Activated CD4-positive, alpha-beta T cell treated with anti-CD3 and anti-CD28 coated beads, Interleukin-2, amount 10 ng/mL, durations not matched to agents 7 days and 5 days (primary cell): ENCODE measurements around the gene CASK. TPM values are rescaled to one million over a fixed set of nuclear protein-coding genes. Genes with fewer than 3 reads are reported as not detected.
"Not testable (repeated sequence)": the region's sequence is repeated elsewhere in the genome, so short reads cannot be mapped to it uniquely, and the experiment has no call there.

Source experiments
- CTCF ChIA-PET: fragments of 350-600 bp; sonication (Branson Sonifier 250); formaldehyde crosslinking; loops from one replicate; lab custom pipeline; 2021; ENCODE audit warnings: antibody characterized with exemption; lab: Charles Lee
- POLR2A ChIA-PET: fragments of 350-600 bp; sonication (Branson Sonifier 250); formaldehyde crosslinking; loops from one replicate; lab custom pipeline; 2021; ENCODE audit warnings: antibody characterized with exemption; lab: Charles Lee
- DNase-seq: peaks from one replicate; pipeline ENCODE4 v3.0.0-alpha.2; 2020
- H3K27ac Mint-ChIP-seq: one replicate; pipeline ENCODE4 v1.8.0; 2021; ENCODE audit warnings: mild to moderate bottlenecking, moderate library complexity, mixed read lengths
- H3K27me3 Mint-ChIP-seq: one replicate; pipeline ENCODE4 v1.8.0; 2021; ENCODE audit warnings: mixed read lengths
- H3K36me3 Mint-ChIP-seq: one replicate; pipeline ENCODE4 v1.8.0; 2021; ENCODE audit warnings: low read depth, mixed read lengths
- H3K4me1 Mint-ChIP-seq: one replicate; pipeline ENCODE4 v1.8.0; 2021; ENCODE audit warnings: mixed read lengths
- H3K4me3 Mint-ChIP-seq: one replicate; pipeline ENCODE4 v1.8.0; 2021; ENCODE audit warnings: mild to moderate bottlenecking, moderate library complexity, mixed read lengths
- H3K9me3 Mint-ChIP-seq: one replicate; pipeline ENCODE4 v1.8.0; 2021; ENCODE audit warnings: mixed read lengths
- total RNA-seq, 2 experiments: library from RNA; stranded (reverse); gene quantifications; one replicate each; pipeline ENCODE4 v1.2.3, GENCODE V29; 2021

CASK gene
- total RNA-seq, 2 experiments from 2014 or later = 30.8 to 32.4 TPM

- Mint-ChIP-seq H3K27ac (peak overlapping the region; percentile 73), H3K4me3 (no peak overlapping the region), H3K9me3 (no peaks in the 10 kb centered on the region), H3K4me1 (no peaks in the 10 kb centered on the region), H3K36me3 (peaks cover 12% of the 10 kb centered on the region), H3K27me3 (no peaks in the 10 kb centered on the region)
- DNase-seq = no peak
- ChIA-PET POLR2A (no interaction called here), CTCF (no interaction called here)
Measured at GRCh38 chrX:41608244-41608643, 315.1 kb downstream of the CASK start.

GRCh38 chrX:41607264-41607832, 316.0 kb downstream of the CASK start:
- peaks cover 12% of the 10 kb centered on the region for H3K36me3 Mint-ChIP-seq
- H3K27ac Mint-ChIP-seq = no peak overlapping the region
- POLR2A ChIA-PET = no interaction called here
- H3K9me3 Mint-ChIP-seq = no peaks in the 10 kb centered on the region
- CTCF ChIA-PET = no interaction called here
- no peaks in the 10 kb centered on the region for H3K4me1 Mint-ChIP-seq
- H3K27me3 Mint-ChIP-seq = no peaks in the 10 kb centered on the region
- no peak for DNase-seq
- no peak overlapping the region for H3K4me3 Mint-ChIP-seq

- POLR2A ChIA-PET, H3K9me3 Mint-ChIP-seq, DNase-seq, H3K4me1 Mint-ChIP-seq, H3K4me3 Mint-ChIP-seq, H3K27me3 Mint-ChIP-seq, H3K27ac Mint-ChIP-seq: not testable (repeated sequence)
- CTCF ChIA-PET = interaction anchor here (0.6 to 1.0 kb wide), 2 partner anchors 66 to 262 kb away, joined by 3 to 4 read pairs; no protein-coding TSS in a partner anchor
- H3K36me3 Mint-ChIP-seq = peaks cover 11% of the 10 kb centered on the region
Measured at GRCh38 chrX:41606057-41606456, 317.3 kb downstream of the CASK start.

- Mint-ChIP-seq H3K4me1 (no peaks in the 10 kb centered on the region), H3K27ac (no peak overlapping the region), H3K36me3 (peaks cover 12% of the 10 kb centered on the region), H3K9me3 (no peaks in the 10 kb centered on the region), H3K27me3 (no peaks in the 10 kb centered on the region), H3K4me3 (no peak overlapping the region)
- ChIA-PET POLR2A (no interaction called here), CTCF (interaction anchor here (0.6 to 0.7 kb wide), 2 partner anchors 39 to 1616 kb away, joined by 3 read pairs; no protein-coding TSS in a partner anchor)
- no peak for DNase-seq
Measured at GRCh38 chrX:41604766-41605543, 318.4 kb downstream of the CASK start.

GRCh38 chrX:41604177-41604576, 319.2 kb downstream of the CASK start:
- Mint-ChIP-seq H3K9me3 (no peaks in the 10 kb centered on the region), H3K27ac (no peak overlapping the region), H3K27me3 (no peaks in the 10 kb centered on the region), H3K36me3 (peaks cover 9% of the 10 kb centered on the region), H3K4me1 (no peaks in the 10 kb centered on the region), H3K4me3 (no peak overlapping the region)
- DNase-seq = no peak
- ChIA-PET POLR2A (no interaction called here), CTCF (no interaction called here)

- DNase-seq = no peak
- no peaks in the 10 kb centered on the region for H3K4me1 Mint-ChIP-seq
- peaks cover 9% of the 10 kb centered on the region for H3K36me3 Mint-ChIP-seq
- ChIA-PET POLR2A (no interaction called here), CTCF (no interaction called here)
- no peaks in the 10 kb centered on the region for H3K9me3 Mint-ChIP-seq
- H3K27me3 Mint-ChIP-seq = no peaks in the 10 kb centered on the region
- no peak overlapping the region for H3K4me3 Mint-ChIP-seq
- H3K27ac Mint-ChIP-seq = no peak overlapping the region
Measured at GRCh38 chrX:41603596-41603995, 319.8 kb downstream of the CASK start.

- ChIA-PET POLR2A (no interaction called here), CTCF (no interaction called here)
- H3K4me3 Mint-ChIP-seq = no peak overlapping the region
- DNase-seq = no peak
- peaks cover 4% of the 10 kb centered on the region for H3K36me3 Mint-ChIP-seq
- H3K4me1 Mint-ChIP-seq = no peaks in the 10 kb centered on the region
- H3K27me3 Mint-ChIP-seq = no peaks in the 10 kb centered on the region
- H3K27ac Mint-ChIP-seq = no peak overlapping the region
- no peaks in the 10 kb centered on the region for H3K9me3 Mint-ChIP-seq
Measured at GRCh38 chrX:41602816-41603345, 320.5 kb downstream of the CASK start.

- no peaks in the 10 kb centered on the region for H3K27me3 Mint-ChIP-seq
- no peak overlapping the region for H3K4me3 Mint-ChIP-seq
- ChIA-PET CTCF (interaction anchor here (0.7 kb wide), 1 partner anchor 17 kb away, joined by 3 read pairs; no protein-coding TSS in a partner anchor), POLR2A (no interaction called here)
- H3K36me3 Mint-ChIP-seq = peaks cover 3% of the 10 kb centered on the region
- no peak for DNase-seq
- no peaks in the 10 kb centered on the region for H3K9me3 Mint-ChIP-seq
- peaks cover 6% of the 10 kb centered on the region for H3K4me1 Mint-ChIP-seq
- H3K27ac Mint-ChIP-seq = no peak overlapping the region
Measured at GRCh38 chrX:41600291-41600690, 323.1 kb downstream of the CASK start.

GRCh38 chrX:41599507-41599906, 323.8 kb downstream of the CASK start:
- Mint-ChIP-seq H3K4me3 (no peak overlapping the region), H3K4me1 (peaks cover 6% of the 10 kb centered on the region), H3K27me3 (no peaks in the 10 kb centered on the region), H3K27ac (no peak overlapping the region), H3K36me3 (peaks cover 3% of the 10 kb centered on the region), H3K9me3 (no peaks in the 10 kb centered on the region)
- POLR2A ChIA-PET = no interaction called here
- no peak for DNase-seq
- CTCF ChIA-PET = interaction anchor here (0.7 kb wide), 1 partner anchor 16 kb away, joined by 3 read pairs; no protein-coding TSS in a partner anchor

- peaks cover 3% of the 10 kb centered on the region for H3K36me3 Mint-ChIP-seq
- no peaks in the 10 kb centered on the region for H3K9me3 Mint-ChIP-seq
- ChIA-PET CTCF (interaction anchor here (1.6 kb wide), 1 partner anchor 20 kb away, joined by 3 read pairs; no protein-coding TSS in a partner anchor), POLR2A (no interaction called here)
- DNase-seq = no peak
- peaks cover 6% of the 10 kb centered on the region for H3K4me1 Mint-ChIP-seq
- H3K27ac Mint-ChIP-seq = no peak overlapping the region
- H3K4me3 Mint-ChIP-seq = no peak overlapping the region
- H3K27me3 Mint-ChIP-seq = no peaks in the 10 kb centered on the region
Measured at GRCh38 chrX:41596596-41596995, 326.8 kb downstream of the CASK start.

GRCh38 chrX:41594634-41595033, 328.7 kb downstream of the CASK start:
- Mint-ChIP-seq H3K4me3 (no peak overlapping the region), H3K27me3 (no peaks in the 10 kb centered on the region), H3K4me1 (peaks cover 6% of the 10 kb centered on the region), H3K9me3 (no peaks in the 10 kb centered on the region), H3K36me3 (no peaks in the 10 kb centered on the region), H3K27ac (no peak overlapping the region)
- ChIA-PET POLR2A (no interaction called here), CTCF (interaction anchor here (1.0 to 1.3 kb wide), 2 partner anchors 11 to 30 kb away, joined by 3 read pairs; no protein-coding TSS in a partner anchor)
- no peak for DNase-seq

- Mint-ChIP-seq H3K27me3 (no peaks in the 10 kb centered on the region), H3K4me1 (peaks cover 5% of the 10 kb centered on the region), H3K36me3 (no peaks in the 10 kb centered on the region), H3K4me3 (no peak overlapping the region), H3K9me3 (no peaks in the 10 kb centered on the region), H3K27ac (no peak overlapping the region)
- ChIA-PET POLR2A (no interaction called here), CTCF (no interaction called here)
- DNase-seq = no peak
Measured at GRCh38 chrX:41591906-41592305, 331.4 kb downstream of the CASK start.

GRCh38 chrX:41590641-41591040, 332.7 kb downstream of the CASK start:
- no peak for DNase-seq
- Mint-ChIP-seq H3K4me3 (no peak overlapping the region), H3K9me3 (no peaks in the 10 kb centered on the region), H3K4me1 (no peaks in the 10 kb centered on the region), H3K27me3 (no peaks in the 10 kb centered on the region), H3K36me3 (no peaks in the 10 kb centered on the region), H3K27ac (no peak overlapping the region)
- CTCF ChIA-PET = no interaction called here
- POLR2A ChIA-PET = no interaction called here
